GM10248 (cell line): ENCODE data around the gene TAS1R1.
"Not testable (repeated sequence)": the region's sequence is repeated elsewhere in the genome, so short reads cannot be mapped to it uniquely, and the experiment has no call there.

Experiments
- CTCF ChIA-PET: fragments of 300-600 bp; sonication (Branson Sonifier 250); formaldehyde crosslinking; extraction: SDS; loops from one replicate; lab custom pipeline; 2021; ENCODE audit warnings: antibody characterized with exemption; lab: Yijun Ruan, JAX
- POLR2A ChIA-PET: fragments of 350-650 bp; sonication (Branson Sonifier 250); formaldehyde crosslinking; extraction: SDS; loops from one replicate; lab custom pipeline; 2020; ENCODE audit warnings: antibody characterized with exemption; lab: Yijun Ruan, JAX
- DNase-seq: peaks from one replicate; pipeline ENCODE4 v3.0.0; 2012; ENCODE audit errors: extremely low spot score
- TF ChIP-seq, protein P1 (sequence below): IDR thresholded peaks from 2 replicates; pipeline ENCODE4 v1.5.1; 2012; ENCODE audit warnings: mild to moderate bottlenecking, low read depth; ENCODE audit errors: extremely low read depth, missing control alignments, control extremely low read depth

The TAS1R1 gene

GRCh38 chr1:6594977-6595740 is 40.1 kb downstream of the TAS1R1 start:
- ChIA-PET POLR2A (no interaction called here), CTCF (interaction anchor here (1.5 to 2.3 kb wide), 2 partner anchors 15 to 41 kb away, joined by 4 to 7 read pairs; partner anchors contain the start of genes NOL9 and TAS1R1)
- TF ChIP-seq, protein P1, sequence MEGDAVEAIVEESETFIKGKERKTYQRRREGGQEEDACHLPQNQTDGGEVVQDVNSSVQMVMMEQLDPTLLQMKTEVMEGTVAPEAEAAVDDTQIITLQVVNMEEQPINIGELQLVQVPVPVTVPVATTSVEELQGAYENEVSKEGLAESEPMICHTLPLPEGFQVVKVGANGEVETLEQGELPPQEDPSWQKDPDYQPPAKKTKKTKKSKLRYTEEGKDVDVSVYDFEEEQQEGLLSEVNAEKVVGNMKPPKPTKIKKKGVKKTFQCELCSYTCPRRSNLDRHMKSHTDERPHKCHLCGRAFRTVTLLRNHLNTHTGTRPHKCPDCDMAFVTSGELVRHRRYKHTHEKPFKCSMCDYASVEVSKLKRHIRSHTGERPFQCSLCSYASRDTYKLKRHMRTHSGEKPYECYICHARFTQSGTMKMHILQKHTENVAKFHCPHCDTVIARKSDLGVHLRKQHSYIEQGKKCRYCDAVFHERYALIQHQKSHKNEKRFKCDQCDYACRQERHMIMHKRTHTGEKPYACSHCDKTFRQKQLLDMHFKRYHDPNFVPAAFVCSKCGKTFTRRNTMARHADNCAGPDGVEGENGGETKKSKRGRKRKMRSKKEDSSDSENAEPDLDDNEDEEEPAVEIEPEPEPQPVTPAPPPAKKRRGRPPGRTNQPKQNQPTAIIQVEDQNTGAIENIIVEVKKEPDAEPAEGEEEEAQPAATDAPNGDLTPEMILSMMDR = no peak
- DNase-seq = no peak

DNA sequence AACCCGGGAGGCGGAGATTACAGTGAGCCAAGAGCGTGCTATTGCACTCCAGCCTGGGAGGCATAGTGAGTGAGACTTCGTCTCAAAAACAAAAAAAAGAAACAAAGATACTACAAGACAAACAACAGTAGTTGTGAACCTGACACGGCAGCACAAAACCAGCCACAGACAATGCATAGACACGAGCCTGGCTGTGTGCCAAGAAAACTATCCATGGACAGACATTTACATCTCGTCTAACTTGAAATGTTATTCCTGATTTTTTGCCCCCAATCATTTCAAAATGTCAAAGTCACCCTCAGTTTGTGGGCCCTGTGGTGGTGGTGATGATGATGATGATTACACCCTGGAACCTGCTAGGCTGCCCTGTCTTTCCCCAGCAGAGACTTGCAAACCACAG is 41.2 kb downstream of the TAS1R1 start:
- CTCF ChIA-PET = interaction anchor here (2.5 kb wide), 1 partner anchor 42 kb away, joined by 8 read pairs; the partner anchor contains the start of genes NOL9 and TAS1R1
- POLR2A ChIA-PET = no interaction called here
- DNase-seq = no peak
- TF ChIP-seq, protein P1 = no peak

- TF ChIP-seq, protein P1 = no peak
- CTCF ChIA-PET = interaction anchor here (1.4 to 2.5 kb wide), 2 partner anchors 9 to 43 kb away, joined by 4 to 8 read pairs; partner anchors contain the start of genes NOL9 and TAS1R1
- no peak for DNase-seq
- POLR2A ChIA-PET = no interaction called here
Observed at GRCh38 chr1:6596886-6597776, 42.0 kb downstream of the TAS1R1 start.

DNA sequence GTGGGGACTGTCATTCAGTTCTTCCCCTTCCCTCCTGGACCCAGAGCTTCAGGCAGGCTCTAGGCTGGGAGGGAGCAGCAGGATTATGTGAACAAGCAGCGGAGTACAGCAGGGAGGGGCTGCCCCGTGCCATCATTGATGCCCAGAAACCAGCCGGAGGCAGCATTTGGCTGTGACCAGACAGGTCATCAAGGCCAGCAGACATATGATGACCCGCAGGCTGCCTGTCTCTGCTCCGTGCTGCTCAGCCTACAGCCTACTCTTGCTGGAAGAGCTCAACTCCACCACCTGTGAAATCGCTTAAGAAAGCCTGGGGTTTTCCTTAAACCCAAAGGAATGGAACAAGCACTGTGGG is 42.6 kb downstream of the TAS1R1 start:
- POLR2A ChIA-PET = no interaction called here
- TF ChIP-seq, protein P1 = no peak
- CTCF ChIA-PET = interaction anchor here (1.4 to 2.5 kb wide), 2 partner anchors 9 to 43 kb away, joined by 4 to 8 read pairs; partner anchors contain the start of genes NOL9 and TAS1R1
- DNase-seq = no peak

DNA sequence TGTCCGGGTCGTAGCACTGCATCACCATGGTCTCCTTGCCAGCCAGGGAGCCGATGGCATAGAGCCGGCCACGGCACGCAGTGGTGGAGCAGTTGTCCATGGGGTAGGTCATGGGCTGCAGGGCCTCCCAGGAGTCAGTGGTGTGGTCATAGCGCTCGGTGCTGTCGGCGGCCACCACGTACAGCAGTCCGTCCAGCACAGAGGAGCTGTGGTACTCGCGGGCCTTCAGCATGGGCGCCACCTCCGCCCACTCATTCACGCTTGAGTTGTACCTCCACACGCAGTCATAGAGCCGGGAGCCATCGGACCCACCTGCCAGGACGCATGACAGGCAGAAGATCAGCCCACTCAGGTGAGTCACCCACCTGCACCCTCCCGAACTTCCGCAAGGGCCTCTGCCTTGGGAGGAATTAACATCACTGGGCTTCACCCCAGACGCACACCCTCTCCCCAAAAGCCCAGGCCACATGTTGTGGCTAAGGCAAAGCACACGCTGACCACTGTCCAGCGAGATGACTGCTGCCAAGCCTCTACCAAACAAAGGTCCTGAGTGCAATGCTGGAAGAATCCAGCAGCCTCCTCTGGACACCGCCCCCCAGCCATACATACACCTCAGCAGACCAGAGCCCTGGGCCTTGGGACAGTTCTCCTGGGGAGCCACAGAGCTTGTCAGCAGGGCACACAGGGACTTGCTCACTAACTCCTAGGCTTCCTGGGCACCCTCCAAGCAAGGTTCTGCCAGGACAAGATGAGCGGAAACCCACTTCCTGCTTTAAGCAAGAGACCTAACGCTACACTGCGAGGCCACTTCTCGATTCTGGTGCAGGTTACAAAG is 44.3 kb downstream of the TAS1R1 start:
- DNase-seq = no peak
- POLR2A ChIA-PET = interaction anchor here (0.8 to 1.0 kb wide), 2 partner anchors 11 to 20 kb away, joined by 3 to 5 read pairs; partner anchors contain the start of gene ZBTB48
- TF ChIP-seq, protein P1 = no peak
- CTCF ChIA-PET = interaction anchor here (0.8 to 3.6 kb wide), 7 partner anchors 9 to 47 kb away, joined by 3 to 16 read pairs (median 4); partner anchors contain the start of genes NOL9, THAP3 and ZBTB48

DNA sequence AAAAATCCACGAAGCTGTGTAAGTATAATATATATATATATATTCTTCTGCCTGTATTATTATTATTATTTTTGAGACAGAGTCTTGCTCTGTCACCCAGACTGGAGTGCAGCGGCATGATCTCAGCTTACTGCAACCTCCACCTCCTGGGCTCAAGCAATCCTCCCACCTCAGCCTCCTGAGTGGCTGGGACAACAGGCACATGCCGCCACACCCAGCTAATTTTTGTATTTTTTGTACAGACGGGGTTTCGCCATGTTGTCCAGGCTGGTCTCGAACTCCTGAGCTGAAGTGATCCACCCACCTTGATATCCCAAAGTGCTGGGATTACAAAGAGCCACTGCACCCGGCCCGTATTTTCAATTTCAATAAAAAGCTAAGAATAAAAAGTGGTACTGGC is 44.9 kb downstream of the TAS1R1 start:
- ChIA-PET POLR2A (interaction anchor here (0.8 to 1.0 kb wide), 2 partner anchors 11 to 20 kb away, joined by 3 to 5 read pairs; partner anchors contain the start of gene ZBTB48), CTCF (interaction anchor here (0.8 to 3.6 kb wide), 7 partner anchors 9 to 47 kb away, joined by 3 to 16 read pairs (median 4); partner anchors contain the start of genes NOL9, THAP3 and ZBTB48)
- not testable (repeated sequence) for DNase-seq
